HCT116 (cell line): Measurements from ENCODE around the gene TCF12. TPM values are rescaled to one million over a fixed set of nuclear protein-coding genes. Genes with fewer than 3 reads are reported as not detected.

Experiments used
- ATAC-seq: fragments of 200-7000 bp; cut with Tn5 transposase; 2 replicates; pipeline ENCODE4 v1.9.1; 2020; ENCODE audit warnings: mild to moderate bottlenecking, moderate library complexity
- BruUV-seq: library from RNA; stranded (reverse); fragments of 400-500 nt; replicated peaks from 2 replicates; lab custom pipeline; 2021; lab: Mats Ljungman, UMichigan
- CTCF ChIA-PET: fragments of 300-600 bp; sonication (Branson Sonifier 250); formaldehyde crosslinking; loops from one replicate; lab custom pipeline; 2021; ENCODE audit warnings: antibody characterized with exemption; lab: Charles Lee
- POLR2A ChIA-PET: fragments of 300-600, 350-600 bp; sonication (Branson Sonifier 250); formaldehyde crosslinking; loops from one replicate; lab custom pipeline; 2021; ENCODE audit warnings: antibody characterized with exemption; lab: Charles Lee
- RAD21 ChIA-PET, 2 experiments: fragments of 300-600 bp; sonication (Branson Sonifier 250); formaldehyde crosslinking; loops; one replicate each; lab custom pipeline; 2023; ENCODE audit warnings: low total read pairs in 2 of 2; ENCODE audit not compliant: uncharacterized antibody in 2 of 2, unreplicated experiment in 2 of 2, low non-redundant PET in 1 of 2; lab: Charles Lee
- DNase-seq: peaks from one replicate; pipeline ENCODE4 v3.0.0-alpha.2; 2010; ENCODE audit warnings: low read depth, low spot score
- H2AFZ ChIP-seq: fragments of 200-600 bp; shearing (Covaris generic), sonication (generic); 2 replicates; pipeline ENCODE4 v1.6.1; 2017; ENCODE audit warnings: low read depth, mixed run types, mixed read lengths, antibody characterized with exemption, low read length; ENCODE audit not compliant: poor library complexity, severe bottlenecking
- H3K27ac ChIP-seq: 2 replicates; pipeline ENCODE4 v1.5.1; 2012; ENCODE audit warnings: low read depth, low read length
- H3K27me3 ChIP-seq: fragments of 200-600 bp; sonication (generic); 2 replicates; pipeline ENCODE4 v1.6.1; 2016; ENCODE audit warnings: mixed run types, low read length, mixed read lengths; ENCODE audit not compliant: insufficient read depth
- H3K36me3 ChIP-seq, 2 experiments: fragments of 200-500 bp in 1 of 2; fragments of 200-600 bp in 1 of 2; sonication (Bioruptor generic) in 1 of 2; sonication (generic) in 1 of 2; 2 replicates each; pipeline versions ENCODE4 v1.5.1 to v1.6.1; 2014 to 2016; ENCODE audit warnings: low read length in 2 of 2, inconsistent platforms in 1 of 2, mixed read lengths in 1 of 2, mixed run types in 1 of 2; ENCODE audit not compliant: insufficient read depth in 2 of 2, control insufficient read depth in 1 of 2
- H3K4me1 ChIP-seq, 2 experiments: fragments of 200-600 bp in 1 of 2; sonication (generic) in 1 of 2; 2 replicates each; pipeline versions ENCODE4 v1.5.1 to v1.6.1; 2012 to 2017; ENCODE audit warnings: low read length in 2 of 2, inconsistent platforms in 1 of 2, mild to moderate bottlenecking in 1 of 2, mixed read lengths in 1 of 2, mixed run types in 1 of 2, moderate library complexity in 1 of 2; ENCODE audit not compliant: insufficient read depth in 2 of 2, control insufficient read depth in 1 of 2
- H3K4me2 ChIP-seq: fragments of 200-600 bp; sonication (generic); 2 replicates; pipeline ENCODE4 v1.6.1; 2017; ENCODE audit warnings: mixed run types, low read length, mixed read lengths
- H3K4me3 ChIP-seq, 2 experiments: fragments of 200-600 bp in 1 of 2; sonication (generic) in 1 of 2; replicated peaks in 1 of 2; 2 replicates each; pipeline ENCODE4 v1.5.1; 2011 to 2016; ENCODE audit warnings: low read length in 2 of 2, control low read depth in 1 of 2, low read depth in 1 of 2, mild to moderate bottlenecking in 1 of 2, mixed read lengths in 1 of 2, mixed run types in 1 of 2
- H3K79me2 ChIP-seq: fragments of 200-600 bp; sonication (generic); 2 replicates; pipeline ENCODE4 v1.6.1; 2017; ENCODE audit warnings: mild to moderate bottlenecking, mixed run types, low read length, moderate library complexity, mixed read lengths; ENCODE audit not compliant: insufficient read depth
- H3K9ac ChIP-seq: fragments of 200-600 bp; sonication (generic); 2 replicates; pipeline ENCODE4 v1.6.1; 2016; ENCODE audit warnings: low read length, mixed read lengths
- H3K9me2 ChIP-seq: fragments of 200-600 bp; sonication (generic), shearing (Covaris generic); 2 replicates; pipeline ENCODE4 v1.6.1; 2017; ENCODE audit warnings: mixed run types, mild to moderate bottlenecking, moderate library complexity; ENCODE audit not compliant: insufficient read depth
- H3K9me3 ChIP-seq, 2 experiments: fragments of 200-500 bp in 1 of 2; fragments of 200-600 bp in 1 of 2; sonication (Bioruptor generic) in 1 of 2; sonication (generic) in 1 of 2; 2 replicates each; pipeline ENCODE4 v1.6.1; 2014 to 2017; ENCODE audit warnings: low read length in 2 of 2, mixed read lengths in 2 of 2, inconsistent platforms in 1 of 2, low read depth in 1 of 2, mild to moderate bottlenecking in 1 of 2, mixed run types in 1 of 2, moderate library complexity in 1 of 2; ENCODE audit not compliant: control insufficient read depth in 1 of 2, insufficient read depth in 1 of 2
- H4K20me1 ChIP-seq: fragments of 200-600 bp; sonication (generic), shearing (Covaris generic); 2 replicates; pipeline ENCODE4 v1.6.1; 2017; ENCODE audit warnings: mixed run types, mild to moderate bottlenecking, moderate library complexity; ENCODE audit not compliant: insufficient read depth
- EGR1 ChIP-seq: IDR thresholded peaks from 2 replicates; pipeline ENCODE4 v1.6.1; 2012; ENCODE audit warnings: low read depth
- EZH2phosphoT487 ChIP-seq: fragments of 200-600 bp; IDR thresholded peaks from 2 replicates; pipeline ENCODE4 v1.6.1; 2018; ENCODE audit warnings: antibody characterized with exemption, borderline replicate concordance
- RAD21 ChIP-seq: IDR thresholded peaks from 2 replicates; pipeline ENCODE4 v1.6.1; 2012; ENCODE audit warnings: low read depth, mild to moderate bottlenecking
- YY1 ChIP-seq: IDR thresholded peaks from 2 replicates; pipeline ENCODE4 v1.6.1; 2011; ENCODE audit warnings: low read length, low read depth, moderate library complexity, mild to moderate bottlenecking; ENCODE audit not compliant: insufficient replicate concordance; ENCODE audit errors: extremely low read depth
- ZBTB33 ChIP-seq: IDR thresholded peaks from 2 replicates; pipeline ENCODE4 v1.6.1; 2011; ENCODE audit warnings: mild to moderate bottlenecking, low read length, moderate library complexity; ENCODE audit not compliant: insufficient replicate concordance; ENCODE audit errors: extremely low read depth
- ZFX ChIP-seq: fragments of 450-650 bp; IDR thresholded peaks from 2 replicates; pipeline ENCODE4 v1.6.1; 2017
- intact Hi-C: fragments of 100-400 bp; cut with micrococcal nuclease; formaldehyde crosslinking; loops from 2 replicates; pipeline ENCODE4 v1.10.0; 2022
- total RNA-seq: library from RNA; stranded (reverse); gene quantifications from one replicate; pipeline ENCODE4 v1.2.1, GENCODE V29; 2021; ENCODE audit not compliant: unreplicated experiment
- TF ChIP-seq, protein P1 (sequence below): IDR thresholded peaks from 2 replicates; pipeline ENCODE4 v1.6.1; 2012
- TF ChIP-seq, protein P2 (sequence below): IDR thresholded peaks from 2 replicates; pipeline ENCODE4 v1.6.1; 2012
- TF ChIP-seq, protein P3 (sequence below): IDR thresholded peaks from 2 replicates; pipeline ENCODE4 v1.6.1; 2012; ENCODE audit warnings: low read depth
- TF ChIP-seq, protein P4 (sequence below), 3 experiments: fragments of 200-600 bp in 1 of 3; sonication (generic) in 1 of 3; IDR thresholded peaks in 2 of 3; conservative IDR thresholded peaks in 1 of 3; 2 replicates each; pipeline ENCODE4 v1.5.1; 2012 to 2017; ENCODE audit warnings: low read depth in 2 of 3, low read length in 2 of 3, antibody characterized with exemption in 1 of 3, borderline replicate concordance in 1 of 3, control low read depth in 1 of 3, mild to moderate bottlenecking in 1 of 3, mixed read lengths in 1 of 3, mixed run types in 1 of 3, moderate library complexity in 1 of 3; ENCODE audit not compliant: insufficient read depth in 1 of 3

Gene TCF12
- total RNA-seq, 1 experiment from 2014 or later: 71.6 TPM

- H3K4me1 ChIP-seq: peaks cover 11 to 21% of the 10 kb centered on the region in 2 experiments
- no peaks in the 10 kb centered on the region for H3K9me3 ChIP-seq
- intact Hi-C loops: no loop called here
- H3K79me2 ChIP-seq: no peaks in the 10 kb centered on the region
- no peaks in the 10 kb centered on the region for H3K36me3 ChIP-seq
- ChIA-PET RAD21 (no interaction called here), POLR2A (no interaction called here), CTCF (no interaction called here)
- peak; percentile 50 for TF ChIP-seq EGR1
- TF ChIP-seq ZBTB33: no peak
- TF ChIP-seq, protein P1, sequence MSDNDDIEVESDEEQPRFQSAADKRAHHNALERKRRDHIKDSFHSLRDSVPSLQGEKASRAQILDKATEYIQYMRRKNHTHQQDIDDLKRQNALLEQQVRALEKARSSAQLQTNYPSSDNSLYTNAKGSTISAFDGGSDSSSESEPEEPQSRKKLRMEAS: no peak
- TF ChIP-seq, protein P2, sequence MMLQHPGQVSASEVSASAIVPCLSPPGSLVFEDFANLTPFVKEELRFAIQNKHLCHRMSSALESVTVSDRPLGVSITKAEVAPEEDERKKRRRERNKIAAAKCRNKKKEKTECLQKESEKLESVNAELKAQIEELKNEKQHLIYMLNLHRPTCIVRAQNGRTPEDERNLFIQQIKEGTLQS: no peak
- no peak for TF ChIP-seq YY1
- no peak overlapping the region for H3K9ac ChIP-seq
- H3K4me2 ChIP-seq: peak overlapping the region; percentile 86
- no peaks in the 10 kb centered on the region for H3K9me2 ChIP-seq
- no peak overlapping the region for H3K4me3 ChIP-seq
- ATAC-seq (no peak), DNase-seq (no peak)
- H3K27me3 ChIP-seq: no peaks in the 10 kb centered on the region
- no TSS peak for BruUV-seq
- H2AFZ ChIP-seq: no peak overlapping the region
- no peak overlapping the region for H3K27ac ChIP-seq
- no peaks in the 10 kb centered on the region for H4K20me1 ChIP-seq
Observed at GRCh38 chr15:57324590-57324890, 406.1 kb downstream of the TCF12 start.

GRCh38 chr15:57324944-57325679 lies 406.7 kb downstream of the TCF12 start:
- Histone ChIP-seq H3K36me3 (no peaks in the 10 kb centered on the region), H3K27ac (no peak overlapping the region), H3K27me3 (no peaks in the 10 kb centered on the region), H3K4me2 (peak overlapping the region; percentile 86; the same call in 1 of the 2 replicates), H3K4me3 (no peak overlapping the region), H3K9ac (no peak overlapping the region)
- CTCF ChIA-PET: no interaction called here
- no peak for DNase-seq
- TF ChIP-seq, protein P3, sequence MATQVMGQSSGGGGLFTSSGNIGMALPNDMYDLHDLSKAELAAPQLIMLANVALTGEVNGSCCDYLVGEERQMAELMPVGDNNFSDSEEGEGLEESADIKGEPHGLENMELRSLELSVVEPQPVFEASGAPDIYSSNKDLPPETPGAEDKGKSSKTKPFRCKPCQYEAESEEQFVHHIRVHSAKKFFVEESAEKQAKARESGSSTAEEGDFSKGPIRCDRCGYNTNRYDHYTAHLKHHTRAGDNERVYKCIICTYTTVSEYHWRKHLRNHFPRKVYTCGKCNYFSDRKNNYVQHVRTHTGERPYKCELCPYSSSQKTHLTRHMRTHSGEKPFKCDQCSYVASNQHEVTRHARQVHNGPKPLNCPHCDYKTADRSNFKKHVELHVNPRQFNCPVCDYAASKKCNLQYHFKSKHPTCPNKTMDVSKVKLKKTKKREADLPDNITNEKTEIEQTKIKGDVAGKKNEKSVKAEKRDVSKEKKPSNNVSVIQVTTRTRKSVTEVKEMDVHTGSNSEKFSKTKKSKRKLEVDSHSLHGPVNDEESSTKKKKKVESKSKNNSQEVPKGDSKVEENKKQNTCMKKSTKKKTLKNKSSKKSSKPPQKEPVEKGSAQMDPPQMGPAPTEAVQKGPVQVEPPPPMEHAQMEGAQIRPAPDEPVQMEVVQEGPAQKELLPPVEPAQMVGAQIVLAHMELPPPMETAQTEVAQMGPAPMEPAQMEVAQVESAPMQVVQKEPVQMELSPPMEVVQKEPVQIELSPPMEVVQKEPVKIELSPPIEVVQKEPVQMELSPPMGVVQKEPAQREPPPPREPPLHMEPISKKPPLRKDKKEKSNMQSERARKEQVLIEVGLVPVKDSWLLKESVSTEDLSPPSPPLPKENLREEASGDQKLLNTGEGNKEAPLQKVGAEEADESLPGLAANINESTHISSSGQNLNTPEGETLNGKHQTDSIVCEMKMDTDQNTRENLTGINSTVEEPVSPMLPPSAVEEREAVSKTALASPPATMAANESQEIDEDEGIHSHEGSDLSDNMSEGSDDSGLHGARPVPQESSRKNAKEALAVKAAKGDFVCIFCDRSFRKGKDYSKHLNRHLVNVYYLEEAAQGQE: no peak
- TF ChIP-seq EZH2phosphoT487: no peak
- TF ChIP-seq, protein P4, sequence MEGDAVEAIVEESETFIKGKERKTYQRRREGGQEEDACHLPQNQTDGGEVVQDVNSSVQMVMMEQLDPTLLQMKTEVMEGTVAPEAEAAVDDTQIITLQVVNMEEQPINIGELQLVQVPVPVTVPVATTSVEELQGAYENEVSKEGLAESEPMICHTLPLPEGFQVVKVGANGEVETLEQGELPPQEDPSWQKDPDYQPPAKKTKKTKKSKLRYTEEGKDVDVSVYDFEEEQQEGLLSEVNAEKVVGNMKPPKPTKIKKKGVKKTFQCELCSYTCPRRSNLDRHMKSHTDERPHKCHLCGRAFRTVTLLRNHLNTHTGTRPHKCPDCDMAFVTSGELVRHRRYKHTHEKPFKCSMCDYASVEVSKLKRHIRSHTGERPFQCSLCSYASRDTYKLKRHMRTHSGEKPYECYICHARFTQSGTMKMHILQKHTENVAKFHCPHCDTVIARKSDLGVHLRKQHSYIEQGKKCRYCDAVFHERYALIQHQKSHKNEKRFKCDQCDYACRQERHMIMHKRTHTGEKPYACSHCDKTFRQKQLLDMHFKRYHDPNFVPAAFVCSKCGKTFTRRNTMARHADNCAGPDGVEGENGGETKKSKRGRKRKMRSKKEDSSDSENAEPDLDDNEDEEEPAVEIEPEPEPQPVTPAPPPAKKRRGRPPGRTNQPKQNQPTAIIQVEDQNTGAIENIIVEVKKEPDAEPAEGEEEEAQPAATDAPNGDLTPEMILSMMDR (IDR thresholded peaks at IDR 0.05 in 2 of 3, conservative IDR thresholded peaks at IDR 0.05 in 1 of 3; ENCODE audit: borderline replicate concordance in 1 of 3, insufficient read depth in 1 of 3, low read depth in 2 of 3, low read length in 2 of 3): no peak
- TF ChIP-seq ZFX: no peak
- TF ChIP-seq RAD21: no peak
- TF ChIP-seq, all 23 proteins: peak for 0
- RAD21 ChIA-PET: no interaction called here
- POLR2A ChIA-PET: no interaction called here
- no TSS peak for BruUV-seq
- intact Hi-C loops: no loop called here
- H2AFZ ChIP-seq: no peak overlapping the region
- no peaks in the 10 kb centered on the region for H3K9me2 ChIP-seq
- H3K79me2 ChIP-seq: no peaks in the 10 kb centered on the region
- no peak for ATAC-seq
- no peaks in the 10 kb centered on the region for H3K9me3 ChIP-seq
- H4K20me1 ChIP-seq: no peaks in the 10 kb centered on the region
- peaks cover 11 to 21% of the 10 kb centered on the region in 2 experiments for H3K4me1 ChIP-seq
